Measurements from ENCODE around the gene EFCAB5. TPM values are rescaled to one million over a fixed set of nuclear protein-coding genes. Genes with fewer than 3 reads are reported as not detected.

EFCAB5 gene
- total and polyA plus RNA-seq, 2 of the 13 experiments (the other 11 are each of a cell fraction or from before 2014, with no cell fraction given), result 0.15 TPM; not detected in 1

- TF ChIP-seq HNF1A (IDR thresholded peaks at IDR 0.05; ENCODE audit: low read depth) (no peak), HNF1A (CRISPR knock-in tag; IDR thresholded peaks at IDR 0.05; ENCODE audit: borderline replicate concordance) (no peak), ZNF776 (CRISPR knock-in tag; IDR thresholded peaks at IDR 0.05) (no peak), STAT5B (CRISPR knock-in tag; IDR thresholded peaks at IDR 0.05) (no peak), ZNF512B (CRISPR knock-in tag; IDR thresholded peaks at IDR 0.05; ENCODE audit: borderline replicate concordance) (peak; percentile 26; the same call in 1 of the 2 replicates), GATAD2A (CRISPR knock-in tag; IDR thresholded peaks at IDR 0.05) (peak; percentile 35; the same call in 1 of the 2 replicates), PAXIP1 (CRISPR knock-in tag; conservative IDR thresholded peaks at IDR 0.05) (no peak; the same call in 1 of the 2 replicates), RAD51 (IDR thresholded peaks at IDR 0.05; ENCODE audit: borderline replicate concordance) (no peak), MAX (IDR thresholded peaks at IDR 0.05) (peak; percentile 80), ZNF652 (CRISPR knock-in tag; IDR thresholded peaks at IDR 0.05; ENCODE audit: borderline replicate concordance, low read depth) (peak; percentile 99), ZNF766 (CRISPR knock-in tag; IDR thresholded peaks at IDR 0.05; ENCODE audit: borderline replicate concordance) (no peak), HDAC6 (IDR thresholded peaks at IDR 0.05; ENCODE audit: low read depth, low read length) (no peak), LCORL (IDR thresholded peaks at IDR 0.05) (no peak), LCORL (CRISPR knock-in tag; IDR thresholded peaks at IDR 0.05) (no peak), AGO2 (optimal IDR thresholded peaks at IDR 0.05; ENCODE audit: low read depth, low read length) (peak; percentile 22), PAWR (CRISPR knock-in tag; IDR thresholded peaks at IDR 0.05; ENCODE audit: borderline replicate concordance) (no peak), GABPA (IDR thresholded peaks at IDR 0.05; ENCODE audit: low read depth, low read length) (no peak), GABPA (CRISPR knock-in tag; IDR thresholded peaks at IDR 0.05; ENCODE audit: low read depth) (no peak; the same call in 1 of the 2 replicates), ZNF678 (CRISPR knock-in tag; IDR thresholded peaks at IDR 0.05) (0 out of 2 replicates have a peak, but pooled peaks have one; percentile 24), ZNF788 (CRISPR knock-in tag; IDR thresholded peaks at IDR 0.05; ENCODE audit: borderline replicate concordance) (no peak)
Measured at GRCh38 chr17:29929533-29930408, 11.7 kb upstream of the EFCAB5 start, which contains the start of gene SSH2 (continued).
